ENCODE measurements around the gene MAN1C1. TPM values are rescaled to one million over a fixed set of nuclear protein-coding genes. Genes with fewer than 3 reads are reported as not detected.

Gene MAN1C1
- total and polyA plus RNA-seq, 10 of the 15 experiments (the other 5 are each of a cell fraction or from before 2014, with no cell fraction given): 0.12 to 0.56 (median 0.22) TPM; not detected in 3

GRCh38 chr1:25763493-25763892, 146.9 kb downstream of the MAN1C1 start:
- no TSS peak for BruUV-seq (replicated peaks)
- no peak overlapping the region for H3K4me3 ChIP-seq
- SMC1A ChIA-PET (ENCODE audit: uncharacterized antibody, unreplicated experiment): no interaction called here
- FAIRE-seq (no peak), DNase-seq (ENCODE audit: low read depth, low spot score) (no peak), ATAC-seq (no peak)
- RAD21 ChIA-PET (ENCODE audit: unreplicated experiment): no interaction called here
- intact Hi-C loops (cut with micrococcal nuclease; ENCODE audit: unreplicated experiment): no loop called here
- no peak overlapping the region for H3K27ac ChIP-seq (ENCODE audit: control insufficient read depth, insufficient read depth)
- TF ChIP-seq SIX5 (IDR thresholded peaks at IDR 0.05; ENCODE audit: low read depth, low read length, severe bottlenecking) (no peak), RELA (IDR thresholded peaks at IDR 0.05; ENCODE audit: borderline replicate concordance, partially characterized antibody) (no peak), ZSCAN29 (IDR thresholded peaks at IDR 0.05) (no peak), CHD2 (IDR thresholded peaks at IDR 0.05; ENCODE audit: borderline replicate concordance, low read depth, low read length) (no peak), NR2F1 (conservative IDR thresholded peaks at IDR 0.05) (no peak), POU2F2 (IDR thresholded peaks at IDR 0.05; ENCODE audit: borderline replicate concordance, low read depth, low read length) (no peak), USF1 (IDR thresholded peaks at IDR 0.05; ENCODE audit: borderline replicate concordance, extremely low read length, insufficient read depth, low read depth, low read length) (no peak), ZNF24 (IDR thresholded peaks at IDR 0.05) (no peak), PAX5 (IDR thresholded peaks at IDR 0.05; ENCODE audit: borderline replicate concordance, low read depth, low read length) (no peak), NRF1 (conservative IDR thresholded peaks at IDR 0.05; ENCODE audit: low read depth, low read length) (no peak), NR2C1 (IDR thresholded peaks at IDR 0.05) (no peak), EGR1 (IDR thresholded peaks at IDR 0.05; ENCODE audit: borderline replicate concordance in 1 of 2, low read depth in 2 of 2, low read length in 2 of 2) (no peak), CBX5 (IDR thresholded peaks at IDR 0.05; ENCODE audit: low read depth) (no peak), LARP7 (IDR thresholded peaks at IDR 0.05) (no peak), RAD51 (IDR thresholded peaks at IDR 0.05) (no peak), RELB (IDR thresholded peaks at IDR 0.05; ENCODE audit: low read depth) (no peak)
- WGBS (ENCODE audit: insufficient coverage, insufficient replicate concordance, low lambda C conversion rate, missing lambda C conversion rate): 62% methylated on average over 10 of the region's 10 CpGs
- no peak overlapping the region for H3K9ac ChIP-seq (ENCODE audit: control insufficient read depth, insufficient read depth, low read length)
- no peaks in the 10 kb centered on the region for H4K20me1 ChIP-seq (ENCODE audit: control insufficient read depth, insufficient read depth)
- H3K4me1 ChIP-seq (ENCODE audit: control insufficient read depth, insufficient read depth, low read length): no peaks in the 10 kb centered on the region; the same call in 1 of the 2 replicates
- no peaks in the 10 kb centered on the region for H3K79me2 ChIP-seq (ENCODE audit: control insufficient read depth, insufficient read depth, low read length)
- peaks cover 0 to 4% of the 10 kb centered on the region in 2 experiments; a peak in 1 of 4 replicates for H3K27me3 ChIP-seq (replicated peaks in 1 of 2; ENCODE audit: control insufficient read depth in 2 of 2, insufficient read depth in 2 of 2, low read length in 1 of 2)
- in situ Hi-C loops (cut with MboI): no loop called here
- CTCF ChIA-PET: no interaction called here
- POLR2A ChIA-PET: no interaction called here
- H3K36me3 ChIP-seq (ENCODE audit: control insufficient read depth in 2 of 2, insufficient read depth in 2 of 2, low read length in 1 of 2): no peaks in the 10 kb centered on the region
- H3K9me3 ChIP-seq (replicated peaks; ENCODE audit: control insufficient read depth, insufficient read depth, low read length): no peaks in the 10 kb centered on the region
- no peak overlapping the region for H3K4me2 ChIP-seq (ENCODE audit: control insufficient read depth, insufficient read depth)
- no peak overlapping the region for H2AFZ ChIP-seq (ENCODE audit: control insufficient read depth, low read depth, low read length)

Measured in GM12878 (cell line).